Stimulated activated CD4-positive, alpha-beta T cell treated with anti-CD3 and anti-CD28 coated beads, Interleukin-12 subunit alpha, Interleukin-12 subunit beta, amount 100 ng/mL, for 4 hours (primary cell): ENCODE measurements around the gene C1orf122.
A peak's percentile ranks its signal among the peaks of the same experiment; 100 is the strongest.

Experiments used
- DNase-seq: peaks from one replicate; pipeline ENCODE4 v3.0.0-alpha.2; 2020

The C1orf122 gene

DNA sequence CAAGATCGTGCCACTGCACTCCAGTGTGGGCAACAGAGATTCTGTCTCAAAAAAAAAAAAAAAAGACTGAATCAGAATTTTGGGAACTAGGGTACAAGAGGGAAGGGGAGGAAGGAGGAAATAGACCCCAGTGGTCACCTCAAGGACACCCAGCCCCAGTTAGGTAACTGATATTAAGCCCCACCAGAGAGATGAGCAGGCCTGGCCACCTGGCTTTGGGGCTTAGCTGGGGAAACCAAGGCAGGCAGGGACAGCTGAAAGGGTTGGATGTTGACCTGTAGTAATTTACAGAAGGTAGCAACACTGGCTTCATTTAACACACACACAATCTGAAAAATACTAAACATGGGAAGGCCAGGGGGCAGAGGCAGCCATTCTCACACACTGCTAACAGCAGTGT, 5.2 kb upstream of the C1orf122 start:
- no peak for DNase-seq

DNA sequence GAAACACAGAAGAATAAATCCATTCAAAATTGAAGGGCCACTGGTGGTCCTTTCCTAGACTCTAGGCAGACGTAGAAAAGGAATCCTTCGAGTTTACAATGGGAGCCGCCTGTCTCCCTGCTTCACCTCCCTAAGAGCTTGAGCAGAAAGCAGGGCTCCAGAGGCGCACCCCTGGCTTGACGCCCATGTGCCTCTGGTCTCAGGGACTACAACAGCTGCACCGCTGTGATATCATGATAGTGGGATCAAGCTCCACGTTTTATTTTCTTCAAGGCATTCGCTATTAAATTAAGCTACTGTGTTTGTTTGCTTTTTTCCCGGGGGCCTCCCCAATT, 403 bp upstream of the C1orf122 start:
- no peak for DNase-seq

DNA sequence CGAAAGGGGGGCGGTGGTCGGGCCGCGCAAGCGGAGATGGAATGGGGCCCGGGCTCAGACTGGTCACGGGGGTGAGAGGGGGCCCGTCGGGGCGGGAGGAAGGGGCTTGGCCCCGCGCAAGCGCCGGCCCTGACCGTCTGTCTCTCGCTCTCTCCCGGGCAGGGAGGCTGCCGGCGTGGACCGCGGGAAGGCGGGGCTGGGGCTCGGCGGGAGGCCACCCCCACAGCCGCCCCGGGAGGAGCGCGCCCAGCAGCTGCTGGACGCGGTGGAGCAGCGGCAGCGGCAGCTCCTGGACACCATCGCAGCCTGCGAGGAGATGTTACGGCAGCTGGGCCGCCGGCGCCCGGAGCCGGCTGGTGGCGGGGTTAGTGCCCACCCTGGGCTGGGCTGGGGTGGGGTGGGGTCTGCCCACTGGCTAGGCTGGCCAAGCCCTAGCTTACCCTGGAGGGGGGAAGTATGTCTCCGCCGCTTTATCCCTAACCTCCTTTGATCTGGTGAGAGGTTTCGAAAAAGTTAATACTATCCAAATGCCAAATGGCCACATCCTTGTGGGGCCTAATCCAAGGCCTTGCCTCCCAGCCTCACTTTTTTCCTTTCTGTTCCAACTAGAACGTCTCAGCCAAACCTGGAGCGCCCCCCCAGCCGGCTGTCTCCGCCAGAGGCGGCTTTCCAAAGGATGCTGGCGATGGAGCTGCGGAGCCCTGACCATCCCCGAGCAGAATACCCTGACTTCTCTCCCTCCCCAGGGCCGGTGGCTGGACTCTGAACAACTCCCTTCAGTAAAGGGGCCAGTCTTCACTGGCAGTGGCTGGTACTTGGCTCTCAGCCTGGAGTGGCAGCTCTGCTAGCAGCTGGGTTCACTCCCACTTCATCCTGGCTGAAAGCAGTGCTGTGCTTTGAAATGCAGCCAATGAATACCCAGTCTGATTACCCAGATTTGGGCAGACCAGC, 1.1 kb downstream of the C1orf122 start:
- peak; percentile 41 for DNase-seq

DNA sequence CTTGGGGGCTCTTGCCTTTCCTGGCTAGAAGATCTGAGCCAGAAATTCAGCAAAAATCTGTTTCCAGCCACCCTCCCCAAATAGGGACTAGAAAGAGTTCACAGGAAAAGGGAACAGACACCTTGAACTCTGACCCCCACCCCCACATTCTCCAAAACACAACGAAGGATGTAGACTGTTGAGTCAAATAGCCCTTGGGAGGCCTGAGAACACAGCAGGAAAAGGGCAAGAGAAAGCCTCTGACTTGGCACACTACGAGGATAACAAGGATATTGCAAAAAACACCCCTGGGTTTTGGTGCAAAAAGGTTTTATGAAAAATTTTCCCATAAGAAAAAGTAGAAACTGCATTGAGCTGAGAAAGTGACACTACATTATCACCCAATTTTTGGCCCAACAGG, 2.4 kb downstream of the C1orf122 start:
- no peak for DNase-seq

DNA sequence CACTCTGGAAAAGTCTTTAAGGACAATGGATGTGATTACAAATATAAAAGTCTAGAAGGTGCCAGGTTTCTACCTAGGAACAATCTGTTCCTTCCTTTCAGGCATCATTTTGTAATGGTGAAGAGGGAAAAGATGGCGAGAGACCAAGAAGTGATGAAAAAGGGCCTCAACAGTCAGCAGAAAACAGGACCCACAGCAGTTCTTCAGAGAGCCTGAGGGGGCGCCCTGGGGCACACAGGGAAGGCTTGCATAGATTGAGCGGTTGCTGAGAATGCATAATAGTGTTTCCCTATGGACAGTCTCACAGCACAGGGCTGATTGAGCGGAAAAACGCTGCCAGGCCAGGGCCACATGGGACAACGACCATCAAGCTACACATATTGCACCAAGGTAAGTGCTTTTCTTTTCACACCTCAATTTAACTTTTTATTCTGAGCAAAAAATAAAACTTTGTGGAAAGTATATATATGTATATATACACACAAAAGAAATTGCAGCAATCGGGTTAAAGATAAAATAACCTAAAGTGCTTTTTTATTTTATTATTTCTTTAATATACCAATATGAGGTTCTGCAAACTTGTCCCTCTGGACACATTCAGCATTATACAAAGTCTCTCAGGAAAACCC, 3.6 kb downstream of the C1orf122 start:
- DNase-seq: peak; percentile 58

DNA sequence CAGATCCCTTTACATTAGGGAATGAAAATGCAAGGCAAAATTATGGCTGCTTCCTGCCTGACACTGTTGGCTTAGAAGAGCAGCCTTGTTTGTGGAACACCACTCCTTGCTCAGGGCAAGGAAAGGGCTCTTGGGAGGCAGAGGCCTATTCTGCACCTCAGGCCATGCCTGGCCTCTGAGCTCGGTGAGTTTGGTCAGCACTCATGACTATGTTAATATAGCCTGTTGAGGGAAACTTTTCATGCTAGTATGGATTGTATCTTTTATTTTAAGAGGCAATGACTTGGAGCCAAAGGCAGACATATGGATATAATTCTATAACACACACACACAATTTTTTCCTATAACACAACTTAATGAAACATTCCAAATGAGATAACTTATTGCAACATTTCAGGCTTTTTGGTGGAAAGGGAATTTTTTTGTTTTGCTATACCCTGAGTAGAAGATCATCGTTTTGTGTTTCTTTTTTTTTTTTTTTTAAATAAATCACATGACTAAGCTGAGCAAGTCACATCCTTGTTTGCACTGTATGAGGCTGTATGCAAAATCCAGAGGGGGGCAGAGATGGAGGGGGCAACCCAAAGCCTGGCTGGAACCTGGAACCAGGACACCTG, 6.0 kb downstream of the C1orf122 start:
- DNase-seq: no peak

DNA sequence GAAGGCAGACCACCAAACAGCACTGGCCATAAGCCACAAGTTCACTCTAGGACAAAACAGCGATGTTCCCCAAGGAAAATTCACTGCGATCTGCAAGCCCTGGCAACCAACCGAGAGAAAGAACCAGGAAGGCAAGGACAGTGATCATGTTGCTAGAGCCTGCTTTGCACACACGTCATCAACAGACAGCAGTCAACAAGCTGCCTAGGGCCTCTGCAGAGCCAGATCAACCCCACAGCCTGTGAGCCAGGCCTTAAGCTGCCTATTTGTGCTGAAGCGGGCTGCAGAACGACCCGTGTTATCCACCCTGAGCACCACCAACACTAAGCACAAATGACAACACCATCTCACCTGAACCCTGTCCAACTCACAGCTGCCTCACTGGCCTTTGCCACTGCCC, 6.7 kb downstream of the C1orf122 start:
- DNase-seq: no peak

DNA sequence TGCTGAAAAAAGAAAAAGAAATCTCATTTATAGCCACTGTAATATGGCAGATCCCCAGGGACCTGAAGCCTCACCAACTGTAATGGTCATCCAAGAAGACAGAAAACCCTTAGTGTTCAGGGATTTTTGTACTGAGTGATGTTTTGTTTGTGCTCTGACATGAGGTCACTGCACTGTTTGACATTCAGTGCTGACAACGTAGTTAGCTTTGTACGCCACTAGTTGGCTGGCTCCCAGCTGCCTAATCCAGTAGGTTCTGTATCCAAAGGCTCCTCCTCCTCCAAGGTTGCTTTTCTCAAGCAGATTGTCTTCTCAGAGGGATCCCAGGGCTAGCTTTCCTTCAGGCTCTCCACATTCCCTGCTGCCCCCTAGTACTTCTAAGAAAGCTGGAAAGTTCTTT, 9.9 kb downstream of the C1orf122 start:
- no peak for DNase-seq

DNA sequence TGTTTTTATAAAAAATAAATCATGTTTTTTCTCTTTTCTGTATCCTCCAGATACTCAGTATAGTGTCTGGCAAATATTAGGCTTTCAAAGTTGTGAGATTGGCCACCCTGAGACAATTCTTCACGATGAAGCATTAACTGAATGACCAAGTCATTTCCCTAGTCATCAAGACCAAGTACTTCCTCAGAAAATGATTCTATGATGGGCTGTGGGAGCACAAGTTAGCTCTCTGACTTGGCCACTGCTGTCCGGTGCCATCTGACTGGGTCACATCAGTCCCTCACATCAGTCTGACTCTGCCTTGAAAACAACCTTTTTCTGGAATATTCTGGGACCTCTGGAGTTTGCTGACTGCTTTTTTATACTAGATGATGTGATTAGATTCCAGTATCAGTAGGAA, 13.9 kb downstream of the C1orf122 start:
- DNase-seq: no peak

DNA sequence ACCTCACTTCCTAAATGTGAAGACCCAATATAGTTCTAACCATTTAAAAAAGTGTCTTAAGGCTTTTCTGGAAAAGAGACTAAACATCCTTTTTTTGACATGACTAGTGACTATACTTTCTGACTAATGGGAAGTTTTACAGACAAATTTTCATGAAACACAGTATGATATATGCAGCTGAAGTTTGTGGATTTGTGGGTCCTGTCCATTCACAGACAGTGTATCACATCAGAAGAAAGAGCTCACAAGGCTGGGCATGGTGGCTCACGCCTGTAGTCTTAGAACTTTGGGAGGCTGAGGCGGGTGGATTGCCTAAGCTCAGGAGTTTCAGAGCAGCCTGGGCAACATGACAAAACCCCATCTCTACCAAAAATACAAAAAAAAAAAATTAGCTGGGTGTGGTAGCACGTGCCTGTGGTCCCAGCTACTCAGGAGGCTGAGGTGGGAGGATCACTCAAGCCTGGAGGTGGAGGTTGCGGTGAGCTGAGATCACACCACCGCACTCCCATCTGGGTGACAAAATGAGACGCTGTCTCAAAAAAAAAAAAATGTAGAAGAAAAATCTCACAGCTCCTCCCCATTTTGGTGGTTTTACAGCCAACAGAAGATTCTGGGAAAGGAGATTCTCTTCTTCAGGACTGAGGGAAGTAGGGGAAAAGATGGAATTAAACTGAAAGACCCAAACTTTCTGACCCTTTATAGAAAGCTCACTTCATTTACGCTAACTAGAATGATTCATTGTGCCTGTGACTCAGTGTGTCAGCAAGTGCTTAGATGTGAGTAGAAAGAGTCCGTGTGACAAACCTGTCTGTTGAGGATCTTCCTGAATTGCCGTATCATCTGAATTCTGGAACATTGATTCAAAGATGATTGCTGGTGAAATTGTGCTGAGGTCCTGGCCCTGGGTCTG, 15.6 kb downstream of the C1orf122 start:
- DNase-seq: no peak

DNA sequence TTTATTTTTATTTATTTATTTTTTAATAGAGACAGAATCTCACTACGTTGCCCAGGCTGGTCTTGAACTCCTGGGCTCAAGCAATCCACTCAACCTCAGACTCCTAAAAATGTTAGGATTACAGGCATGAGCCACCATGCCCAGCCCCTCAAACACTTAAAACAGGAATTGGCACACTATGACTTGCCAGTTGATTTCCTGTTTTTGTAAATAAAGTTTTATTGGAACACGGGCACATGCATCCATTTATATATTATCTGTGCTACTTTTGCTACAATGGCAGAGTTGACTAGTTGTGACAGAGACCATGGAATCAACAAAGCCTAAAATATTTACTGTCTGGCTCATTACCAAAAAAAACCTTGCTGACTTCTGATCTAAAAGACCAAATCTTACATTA, 16.4 kb downstream of the C1orf122 start:
- no peak for DNase-seq

DNA sequence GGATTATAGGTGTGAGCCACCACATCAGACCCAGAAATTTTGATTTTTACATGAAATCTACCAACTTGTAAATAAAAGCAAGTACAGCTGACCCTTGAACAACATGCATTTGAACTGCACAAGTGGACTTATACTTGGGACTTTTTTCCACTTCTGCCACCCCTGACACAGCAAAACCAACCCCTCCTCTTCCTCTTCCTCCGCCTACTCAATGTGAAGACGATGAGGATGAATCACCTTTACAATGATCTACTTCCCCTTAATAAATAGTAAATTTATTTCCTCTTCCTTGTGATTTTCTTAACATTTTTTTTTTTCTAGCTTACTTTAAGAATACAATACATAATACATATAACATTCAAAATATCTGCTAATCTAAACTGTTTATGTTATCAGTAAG, 17.9 kb downstream of the C1orf122 start:
- DNase-seq: no peak

DNA sequence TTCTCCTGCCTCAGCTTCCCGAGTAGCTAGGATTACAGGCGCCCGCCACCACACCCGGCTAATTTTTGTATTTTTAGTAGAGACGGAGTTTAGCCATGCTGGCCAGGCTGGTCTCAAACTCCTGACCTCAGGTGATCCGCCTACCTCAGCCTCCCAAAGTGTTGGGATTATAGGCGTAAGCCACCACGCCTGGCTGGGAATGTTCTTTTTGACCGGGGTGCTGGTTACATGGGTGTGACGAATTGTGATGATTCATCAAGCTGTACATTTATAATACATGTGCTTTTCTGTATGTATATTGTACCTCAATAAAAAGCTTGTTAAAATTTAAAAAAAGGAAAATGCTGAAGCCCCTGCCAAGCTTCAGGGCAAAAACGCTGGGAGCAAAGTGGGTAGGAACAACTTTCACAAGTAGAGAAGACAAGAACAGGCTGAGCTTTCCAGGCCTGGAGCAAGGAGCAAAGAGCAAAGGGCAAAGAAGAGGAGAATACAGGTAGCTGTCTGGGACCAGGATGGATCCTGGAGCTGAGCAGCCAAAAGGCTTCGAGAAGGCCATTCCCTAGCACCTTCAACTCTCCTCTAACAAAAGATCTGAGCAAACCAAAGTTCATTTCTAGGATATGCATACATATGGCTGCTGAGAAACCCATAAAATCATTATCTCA, 21.0 kb downstream of the C1orf122 start:
- DNase-seq: no peak

DNA sequence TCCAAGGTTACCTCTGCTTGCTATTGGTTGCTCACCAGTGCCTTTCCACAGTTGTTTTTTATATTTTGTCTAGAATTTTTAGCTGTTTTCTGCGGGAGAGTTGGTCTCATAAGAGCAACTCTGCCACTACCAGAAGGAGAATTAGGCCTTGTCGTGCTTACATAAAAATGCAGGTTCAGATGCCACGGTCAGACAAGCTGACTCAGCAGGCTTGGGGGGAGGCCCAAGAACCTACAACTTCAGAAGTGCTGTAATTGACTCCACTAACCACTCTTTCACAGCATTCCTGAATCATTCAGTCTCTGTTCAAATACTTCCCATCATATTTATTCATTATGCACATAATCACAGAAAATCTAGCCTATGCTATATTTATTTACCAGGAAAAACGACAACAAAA, 23.5 kb downstream of the C1orf122 start:
- no peak for DNase-seq

DNA sequence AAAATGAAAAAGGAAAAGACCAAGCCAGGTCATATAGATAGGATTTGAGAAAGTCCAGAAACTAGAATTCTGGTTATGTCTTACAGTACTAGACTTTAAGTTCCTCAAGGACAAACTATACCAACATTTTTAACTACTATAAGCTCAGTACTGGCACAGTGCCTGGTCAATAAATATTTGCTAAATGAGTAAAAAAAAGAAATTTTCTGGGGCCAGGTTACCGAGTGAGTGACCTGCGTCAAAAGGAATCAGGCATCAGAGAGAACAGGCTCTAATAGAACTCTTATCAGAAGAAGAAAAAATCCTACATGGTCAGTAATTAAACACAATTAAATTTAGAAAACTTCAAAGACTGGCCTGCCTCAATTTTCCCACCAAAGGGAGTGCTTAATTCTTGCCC, 24.2 kb downstream of the C1orf122 start:
- DNase-seq: no peak

DNA sequence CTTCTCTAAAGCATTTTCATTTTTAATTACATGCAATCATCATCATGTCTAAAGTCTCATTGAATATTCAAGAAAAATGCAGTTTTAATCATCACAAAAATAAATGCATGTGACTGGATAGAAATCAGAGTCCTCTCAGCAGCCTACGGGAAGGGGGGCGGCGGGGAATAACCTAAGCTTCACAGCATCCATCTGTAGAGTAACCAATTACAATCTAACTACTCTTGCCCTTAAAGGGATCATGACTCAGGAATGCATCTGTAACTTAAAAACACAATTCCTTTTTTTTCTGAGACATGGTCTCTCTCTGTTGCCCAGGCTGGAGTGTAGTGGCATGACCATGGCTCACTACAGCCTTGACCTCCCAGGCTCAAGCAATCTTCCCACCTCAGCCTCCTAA, 29.2 kb downstream of the C1orf122 start:
- no peak for DNase-seq

DNA sequence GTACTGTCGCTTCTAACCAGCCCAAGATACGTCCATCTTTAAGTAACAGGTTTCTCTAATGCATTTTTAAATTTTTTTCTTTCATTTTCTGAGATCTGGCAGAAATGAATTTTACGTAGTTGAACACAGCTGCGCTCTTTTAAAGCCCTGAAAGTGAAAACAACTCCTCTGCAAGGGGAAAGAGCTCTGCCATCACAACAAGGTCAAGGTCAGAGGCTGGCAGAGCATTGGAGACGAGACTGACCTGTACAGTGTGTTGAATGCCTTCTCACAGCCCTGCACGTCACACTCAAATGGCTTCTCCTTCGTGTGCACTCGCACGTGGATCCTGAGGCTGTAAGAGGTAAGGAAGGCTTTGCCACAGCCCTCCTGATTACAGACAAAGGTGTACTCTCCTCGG, 32.1 kb downstream of the C1orf122 start:
- DNase-seq: no peak

DNA sequence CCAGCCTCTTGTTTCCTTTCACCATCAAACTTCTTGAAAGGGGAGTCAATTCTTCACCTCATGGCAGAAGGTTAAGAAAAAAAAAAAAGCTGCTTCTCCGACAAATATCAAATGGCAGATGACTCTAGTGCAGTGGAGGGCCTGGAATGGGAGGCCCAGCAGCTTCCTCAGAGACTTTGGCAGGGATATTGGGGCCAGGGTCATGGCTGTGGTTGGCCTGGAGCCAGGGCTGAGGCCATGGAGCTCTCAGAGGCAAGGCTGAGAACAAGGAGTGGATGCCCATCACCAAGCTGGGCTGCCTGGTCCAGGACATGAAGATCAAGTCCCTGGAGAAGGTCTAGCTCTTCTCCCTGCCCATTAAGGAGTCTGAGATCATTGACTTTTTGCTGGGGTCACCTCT, 33.1 kb downstream of the C1orf122 start:
- DNase-seq: no peak

DNA sequence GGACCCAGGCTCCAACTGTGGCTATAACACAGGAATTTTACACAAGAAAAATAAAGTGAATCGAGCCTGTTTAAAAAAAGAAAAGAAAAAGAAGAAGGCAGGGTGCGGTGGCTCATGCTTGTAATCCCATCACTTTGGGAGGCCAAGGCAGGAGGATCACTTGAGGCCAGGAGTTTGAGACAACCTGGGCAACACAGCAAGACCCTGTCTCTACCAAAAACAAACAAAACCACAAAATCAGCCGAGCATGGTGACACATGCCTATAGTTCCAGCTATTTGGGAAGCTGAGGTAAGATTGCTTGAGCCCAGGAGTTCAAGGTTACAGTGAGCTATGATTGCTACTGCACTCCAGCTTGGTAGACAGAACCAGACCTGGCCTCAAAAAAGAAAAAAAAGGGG, 34.1 kb downstream of the C1orf122 start:
- no peak for DNase-seq

DNA sequence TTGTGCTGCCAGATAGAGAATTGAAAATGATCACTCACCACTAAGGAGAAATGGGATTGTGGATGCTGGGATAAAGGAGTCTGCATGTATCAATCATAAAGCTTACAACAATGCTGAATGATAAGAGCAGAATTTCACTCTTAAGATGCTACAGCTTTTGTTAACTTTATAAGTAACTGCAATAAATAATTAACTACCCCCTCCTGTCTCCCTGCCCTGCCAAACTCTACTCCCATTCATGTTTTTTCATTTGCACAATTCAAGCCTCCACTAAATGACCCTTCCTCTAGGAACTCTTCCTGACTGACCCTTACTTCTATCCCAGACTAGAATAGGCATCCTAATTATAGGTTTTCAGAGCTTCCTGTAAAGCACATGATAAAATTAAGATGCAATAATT, 36.9 kb downstream of the C1orf122 start:
- no peak for DNase-seq

DNA sequence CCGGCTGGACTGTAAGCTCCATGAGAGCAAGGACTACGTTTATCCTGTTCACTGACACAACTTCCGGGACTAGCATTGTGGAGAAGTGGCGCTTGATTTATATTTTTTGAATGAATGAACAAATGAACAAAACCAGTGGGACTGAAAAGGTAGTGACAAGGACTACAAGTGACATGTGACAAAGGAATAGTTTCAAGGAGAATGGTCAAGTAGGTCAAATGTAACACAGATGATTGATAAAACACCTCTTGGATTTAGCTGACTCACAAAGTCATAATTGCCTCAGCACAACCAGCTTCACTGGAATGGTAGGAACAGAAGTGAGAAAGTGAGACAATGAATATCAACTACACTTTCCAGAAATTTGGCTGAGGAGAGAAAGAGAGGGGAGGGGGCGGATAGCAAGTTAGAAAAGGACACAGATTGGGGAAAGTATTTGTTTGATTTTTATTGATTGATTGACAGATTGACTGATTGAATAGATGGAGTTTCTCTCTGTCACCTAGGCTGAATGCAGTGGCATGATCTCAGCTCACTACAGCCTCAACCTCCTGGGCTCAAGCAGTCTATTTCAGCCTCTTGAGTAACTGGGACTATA, 37.6 kb downstream of the C1orf122 start:
- DNase-seq: no peak

DNA sequence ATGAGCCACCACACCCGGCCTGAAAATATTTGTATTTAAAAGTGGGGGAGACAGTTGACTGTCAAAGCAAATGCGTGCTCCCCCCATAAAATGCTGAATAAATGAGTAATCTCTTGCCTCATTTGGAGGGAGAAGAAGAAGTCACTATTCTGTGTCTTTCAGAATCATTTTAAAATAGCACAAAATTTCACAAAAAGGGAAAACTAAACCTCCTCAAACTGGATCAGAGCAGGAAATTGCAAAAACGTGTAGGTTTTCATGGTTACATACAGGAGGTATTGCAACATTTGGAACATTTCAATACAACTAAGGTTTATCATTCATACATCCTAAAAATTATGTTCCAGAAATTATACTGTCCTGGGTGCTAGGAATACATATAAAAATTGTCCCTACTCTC, 38.2 kb downstream of the C1orf122 start:
- no peak for DNase-seq
